Measurements from ENCODE around the gene UQCRC2.

GRCh38 chr16:22007159-22007508 lies 54.0 kb downstream of the UQCRC2 start:
- TF ChIP-seq CTCF (conservative IDR thresholded peaks at IDR 0.05) (no peak), EZH2 (IDR thresholded peaks at IDR 0.05; ENCODE audit: low read depth) (no peak)

Data from PC-9 (cell line).